Chondrocyte (in vitro differentiated cells): ENCODE measurements around the gene ACBD3. TPM values are rescaled to one million over a fixed set of nuclear protein-coding genes. Genes with fewer than 3 reads are reported as not detected.

Experiments
- DNase-seq: peaks from one replicate; pipeline ENCODE4 v3.0.0; 2021; ENCODE audit warnings: mixed read lengths, low spot score
- H3K27ac Mint-ChIP-seq: one replicate; pipeline ENCODE4 v1.8.0; 2021; ENCODE audit warnings: mild to moderate bottlenecking, moderate library complexity, mixed read lengths; ENCODE audit not compliant: unreplicated experiment
- H3K27me3 Mint-ChIP-seq: 2 replicates; pipeline ENCODE4 v1.8.0; 2021; ENCODE audit warnings: low read depth, mixed read lengths
- H3K36me3 Mint-ChIP-seq: 2 replicates; pipeline ENCODE4 v1.8.0; 2021; ENCODE audit warnings: low read depth, mixed read lengths
- H3K4me1 Mint-ChIP-seq: 2 replicates; pipeline ENCODE4 v1.8.0; 2021; ENCODE audit warnings: low read depth, mild to moderate bottlenecking, mixed read lengths
- H3K4me3 Mint-ChIP-seq: one replicate; pipeline ENCODE4 v1.8.0; 2021; ENCODE audit warnings: mild to moderate bottlenecking, moderate library complexity, mixed read lengths; ENCODE audit not compliant: unreplicated experiment
- H3K9me3 Mint-ChIP-seq: 2 replicates; pipeline ENCODE4 v1.8.0; 2021; ENCODE audit warnings: low read depth, mixed read lengths
- total RNA-seq: library from RNA; stranded (reverse); gene quantifications from 3 replicates; pipeline ENCODE4 v1.2.1, GENCODE V29; 2021
- TF ChIP-seq, protein P1 (sequence below): fragments of 200-600 bp; sonication (generic); IDR thresholded peaks from 2 replicates; pipeline ENCODE4 v1.5.0; 2021; ENCODE audit warnings: antibody characterized with exemption, mild to moderate bottlenecking, moderate library complexity

Gene ACBD3
- total RNA-seq, 1 donor from 2014 or later, result 67.0 TPM

- Mint-ChIP-seq H3K36me3 (peaks cover 9% of the 10 kb centered on the region), H3K4me3 (peak overlapping the region; percentile 87), H3K27me3 (no peaks in the 10 kb centered on the region), H3K27ac (peak overlapping the region; percentile 95), H3K4me1 (peaks cover 49% of the 10 kb centered on the region), H3K9me3 (no peaks in the 10 kb centered on the region)
- TF ChIP-seq, protein P1, sequence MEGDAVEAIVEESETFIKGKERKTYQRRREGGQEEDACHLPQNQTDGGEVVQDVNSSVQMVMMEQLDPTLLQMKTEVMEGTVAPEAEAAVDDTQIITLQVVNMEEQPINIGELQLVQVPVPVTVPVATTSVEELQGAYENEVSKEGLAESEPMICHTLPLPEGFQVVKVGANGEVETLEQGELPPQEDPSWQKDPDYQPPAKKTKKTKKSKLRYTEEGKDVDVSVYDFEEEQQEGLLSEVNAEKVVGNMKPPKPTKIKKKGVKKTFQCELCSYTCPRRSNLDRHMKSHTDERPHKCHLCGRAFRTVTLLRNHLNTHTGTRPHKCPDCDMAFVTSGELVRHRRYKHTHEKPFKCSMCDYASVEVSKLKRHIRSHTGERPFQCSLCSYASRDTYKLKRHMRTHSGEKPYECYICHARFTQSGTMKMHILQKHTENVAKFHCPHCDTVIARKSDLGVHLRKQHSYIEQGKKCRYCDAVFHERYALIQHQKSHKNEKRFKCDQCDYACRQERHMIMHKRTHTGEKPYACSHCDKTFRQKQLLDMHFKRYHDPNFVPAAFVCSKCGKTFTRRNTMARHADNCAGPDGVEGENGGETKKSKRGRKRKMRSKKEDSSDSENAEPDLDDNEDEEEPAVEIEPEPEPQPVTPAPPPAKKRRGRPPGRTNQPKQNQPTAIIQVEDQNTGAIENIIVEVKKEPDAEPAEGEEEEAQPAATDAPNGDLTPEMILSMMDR, result no peak
- no peak for DNase-seq
Observed at GRCh38 chr1:226185141-226186036, 1.2 kb downstream of the ACBD3 start.

DNA sequence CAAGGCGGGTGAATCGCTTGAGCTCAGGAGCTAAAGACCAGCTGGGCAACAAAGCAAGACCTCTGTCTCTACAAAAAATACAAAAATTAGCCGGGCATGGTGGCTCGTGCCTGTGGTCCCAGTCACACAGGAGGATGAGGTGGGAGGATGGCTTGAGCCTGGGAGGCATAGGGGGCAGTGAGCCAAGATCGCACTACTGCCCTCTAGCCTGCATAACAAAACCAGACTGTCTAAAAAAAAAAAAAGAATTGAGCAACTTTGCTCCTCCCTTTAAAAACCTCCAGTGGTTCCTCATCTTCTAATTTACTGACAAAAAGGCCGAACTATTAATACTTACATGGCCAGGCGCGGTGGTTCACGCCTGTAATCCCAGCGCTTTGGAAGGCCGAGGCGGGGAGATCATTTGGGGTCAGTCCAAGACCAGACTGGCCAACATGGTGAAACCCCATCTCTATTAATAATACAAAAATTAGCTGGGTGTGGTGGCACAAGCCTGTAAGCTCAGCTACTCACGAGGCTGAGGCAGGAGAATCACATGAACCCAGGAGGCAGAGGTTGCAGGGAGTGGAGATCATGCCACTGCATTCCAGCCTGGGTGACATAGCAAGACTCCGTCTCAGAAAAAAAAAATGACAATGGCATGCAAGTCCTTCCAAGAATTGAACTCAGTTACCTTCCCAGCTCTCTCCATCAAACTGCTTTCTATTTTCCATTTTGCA is 4.4 kb downstream of the ACBD3 start:
- TF ChIP-seq, protein P1, result peak; percentile 76
- peaks cover 14% of the 10 kb centered on the region for H3K36me3 Mint-ChIP-seq
- peak overlapping the region; percentile 37 for H3K4me3 Mint-ChIP-seq
- H3K27ac Mint-ChIP-seq, result peak overlapping the region; percentile 96
- DNase-seq, result no peak
- H3K4me1 Mint-ChIP-seq, result peaks cover 64% of the 10 kb centered on the region
- no peaks in the 10 kb centered on the region for H3K27me3 Mint-ChIP-seq
- H3K9me3 Mint-ChIP-seq, result no peaks in the 10 kb centered on the region

- H3K36me3 Mint-ChIP-seq, result peaks cover 6% of the 10 kb centered on the region
- no peaks in the 10 kb centered on the region for H3K9me3 Mint-ChIP-seq
- no peak overlapping the region for H3K4me3 Mint-ChIP-seq
- no peak overlapping the region for H3K27ac Mint-ChIP-seq
- no peak for DNase-seq
- peaks cover 41% of the 10 kb centered on the region for H3K4me1 Mint-ChIP-seq
- no peaks in the 10 kb centered on the region for H3K27me3 Mint-ChIP-seq
- TF ChIP-seq, protein P1, result no peak
Observed at GRCh38 chr1:226176870-226177269, 9.7 kb downstream of the ACBD3 start.

DNA sequence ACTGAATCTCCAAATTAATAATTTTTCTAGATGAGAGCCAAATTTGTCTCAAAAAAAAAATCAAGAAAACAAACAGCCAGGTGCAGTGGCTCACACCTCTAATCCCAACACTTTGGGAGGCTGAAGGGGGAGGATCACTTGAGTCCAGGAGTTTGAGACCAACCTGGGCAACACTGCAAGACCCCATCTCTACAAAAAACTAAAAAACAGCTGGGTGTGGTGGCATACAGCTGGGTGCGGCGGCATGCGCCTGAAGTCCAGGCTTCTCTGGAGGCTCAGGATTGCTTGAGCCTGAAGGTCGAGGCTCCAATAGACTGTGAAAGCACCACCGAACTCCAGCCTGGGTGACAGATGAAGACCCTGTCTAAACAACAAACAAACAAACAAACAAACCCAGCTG is 14.0 kb downstream of the ACBD3 start:
- no peak overlapping the region for H3K27ac Mint-ChIP-seq
- H3K36me3 Mint-ChIP-seq, result peaks cover 2% of the 10 kb centered on the region
- H3K4me1 Mint-ChIP-seq, result peaks cover 20% of the 10 kb centered on the region
- H3K4me3 Mint-ChIP-seq, result no peak overlapping the region
- DNase-seq, result no peak
- no peaks in the 10 kb centered on the region for H3K27me3 Mint-ChIP-seq
- TF ChIP-seq, protein P1, result no peak
- no peaks in the 10 kb centered on the region for H3K9me3 Mint-ChIP-seq

GRCh38 chr1:226166341-226166740 is 20.2 kb downstream of the ACBD3 start:
- H3K36me3 Mint-ChIP-seq, result peaks cover 22% of the 10 kb centered on the region
- H3K4me1 Mint-ChIP-seq, result peaks cover 12% of the 10 kb centered on the region
- no peak overlapping the region for H3K4me3 Mint-ChIP-seq
- TF ChIP-seq, protein P1, result no peak
- no peak overlapping the region for H3K27ac Mint-ChIP-seq
- H3K27me3 Mint-ChIP-seq, result no peaks in the 10 kb centered on the region
- no peak for DNase-seq
- H3K9me3 Mint-ChIP-seq, result no peaks in the 10 kb centered on the region
